Osteoblast (primary cell): ENCODE results near the gene C16orf89. TPM values are rescaled to one million over a fixed set of nuclear protein-coding genes. Genes with fewer than 3 reads are reported as not detected.
A peak's percentile ranks its signal among the peaks of the same experiment; 100 is the strongest.

Source experiments
- DNase-seq: peaks from one replicate; pipeline ENCODE4 v3.0.0; 2011; ENCODE audit warnings: low spot score, mixed read lengths; ENCODE audit not compliant: insufficient read length; ENCODE audit errors: missing footprints
- H2AFZ ChIP-seq: 2 replicates; pipeline ENCODE4 v1.6.0; 2011; ENCODE audit warnings: mild to moderate bottlenecking, low read length
- H3K27ac ChIP-seq: 2 replicates; pipeline ENCODE4 v1.5.1; 2011; ENCODE audit warnings: mild to moderate bottlenecking, low read depth, low read length, moderate library complexity
- H3K27me3 ChIP-seq: 2 replicates; pipeline ENCODE4 v1.6.0; 2012; ENCODE audit warnings: mild to moderate bottlenecking, control low read depth, inconsistent platforms, low read length, moderate library complexity; ENCODE audit not compliant: insufficient read depth
- H3K36me3 ChIP-seq: 2 replicates; pipeline ENCODE4 v1.5.1; 2011; ENCODE audit warnings: mild to moderate bottlenecking, low read length, control low read depth, moderate library complexity; ENCODE audit not compliant: insufficient read depth
- H3K4me1 ChIP-seq: 2 replicates; pipeline ENCODE4 v1.5.1; 2011; ENCODE audit warnings: mild to moderate bottlenecking, low read length, control low read depth, moderate library complexity; ENCODE audit not compliant: insufficient read depth
- H3K4me2 ChIP-seq: 2 replicates; pipeline ENCODE4 v1.6.0; 2011; ENCODE audit warnings: mild to moderate bottlenecking, low read length; ENCODE audit not compliant: insufficient read depth
- H3K4me3 ChIP-seq: fragments of 200-600 bp; sonication (generic); 3 replicates; pipeline ENCODE4 v1.5.1; 2012; ENCODE audit warnings: mild to moderate bottlenecking, low read length, inconsistent platforms; ENCODE audit not compliant: insufficient read depth
- H3K79me2 ChIP-seq: 2 replicates; pipeline ENCODE4 v1.6.0; 2012; ENCODE audit warnings: mild to moderate bottlenecking, low read length, control low read depth, inconsistent platforms; ENCODE audit not compliant: insufficient read depth
- H3K9me3 ChIP-seq: 2 replicates; pipeline ENCODE4 v1.5.1; 2011; ENCODE audit warnings: low read depth, low read length, control low read depth
- H4K20me1 ChIP-seq: 2 replicates; pipeline ENCODE4 v1.6.0; 2012; ENCODE audit warnings: mild to moderate bottlenecking, low read length, control low read depth; ENCODE audit not compliant: insufficient read depth
- total RNA-seq: library from RNA; depleted of rRNA; stranded (reverse); fragments of >200 nt; gene quantifications from 2 replicates; pipeline ENCODE4 v1.2.3, GENCODE V29; 2012
- TF ChIP-seq, protein P1 (sequence below): IDR thresholded peaks from 2 replicates; pipeline ENCODE4 v1.5.1; 2011; ENCODE audit warnings: mild to moderate bottlenecking, low read depth, low read length, moderate library complexity; ENCODE audit errors: extremely low read depth

The C16orf89 gene
- total RNA-seq, 1 donor, result not detected

DNA sequence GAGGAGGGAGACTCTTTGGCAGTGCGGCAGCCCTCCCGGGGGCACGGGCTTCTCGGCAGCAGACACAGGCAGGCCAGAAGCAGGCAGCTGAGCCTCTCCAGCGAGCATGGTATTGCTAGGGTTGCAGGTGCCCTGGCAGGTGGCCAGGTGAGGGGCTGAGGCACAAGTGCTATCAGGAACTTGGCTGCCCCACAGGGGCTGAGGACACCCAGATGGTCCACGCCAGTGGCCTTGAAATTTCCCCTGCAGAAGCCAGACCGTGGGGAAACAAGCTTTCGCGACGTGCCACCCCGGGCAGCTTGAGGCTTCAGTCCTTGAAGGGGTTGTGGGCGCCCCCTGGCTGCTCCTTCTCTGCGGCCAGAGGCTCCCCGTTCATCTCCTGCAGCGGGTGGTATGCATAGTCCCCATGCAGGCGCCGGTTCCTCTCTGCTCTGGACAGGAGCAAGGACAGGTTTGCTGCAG lies 40.6 kb downstream of the C16orf89 start:
- no peaks in the 10 kb centered on the region for H3K79me2 ChIP-seq
- H3K4me3 ChIP-seq, result no peak overlapping the region
- H3K4me1 ChIP-seq, result no peaks in the 10 kb centered on the region
- DNase-seq, result peak; percentile 51
- no peaks in the 10 kb centered on the region for H4K20me1 ChIP-seq
- TF ChIP-seq, protein P1, sequence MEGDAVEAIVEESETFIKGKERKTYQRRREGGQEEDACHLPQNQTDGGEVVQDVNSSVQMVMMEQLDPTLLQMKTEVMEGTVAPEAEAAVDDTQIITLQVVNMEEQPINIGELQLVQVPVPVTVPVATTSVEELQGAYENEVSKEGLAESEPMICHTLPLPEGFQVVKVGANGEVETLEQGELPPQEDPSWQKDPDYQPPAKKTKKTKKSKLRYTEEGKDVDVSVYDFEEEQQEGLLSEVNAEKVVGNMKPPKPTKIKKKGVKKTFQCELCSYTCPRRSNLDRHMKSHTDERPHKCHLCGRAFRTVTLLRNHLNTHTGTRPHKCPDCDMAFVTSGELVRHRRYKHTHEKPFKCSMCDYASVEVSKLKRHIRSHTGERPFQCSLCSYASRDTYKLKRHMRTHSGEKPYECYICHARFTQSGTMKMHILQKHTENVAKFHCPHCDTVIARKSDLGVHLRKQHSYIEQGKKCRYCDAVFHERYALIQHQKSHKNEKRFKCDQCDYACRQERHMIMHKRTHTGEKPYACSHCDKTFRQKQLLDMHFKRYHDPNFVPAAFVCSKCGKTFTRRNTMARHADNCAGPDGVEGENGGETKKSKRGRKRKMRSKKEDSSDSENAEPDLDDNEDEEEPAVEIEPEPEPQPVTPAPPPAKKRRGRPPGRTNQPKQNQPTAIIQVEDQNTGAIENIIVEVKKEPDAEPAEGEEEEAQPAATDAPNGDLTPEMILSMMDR, result peak; percentile 10
- H2AFZ ChIP-seq, result no peak overlapping the region
- no peak overlapping the region for H3K27ac ChIP-seq
- H3K27me3 ChIP-seq, result no peaks in the 10 kb centered on the region
- H3K36me3 ChIP-seq, result no peaks in the 10 kb centered on the region
- no peaks in the 10 kb centered on the region for H3K9me3 ChIP-seq
- no peak overlapping the region for H3K4me2 ChIP-seq

- H3K79me2 ChIP-seq, result no peaks in the 10 kb centered on the region
- no peaks in the 10 kb centered on the region for H3K27me3 ChIP-seq
- TF ChIP-seq, protein P1, result no peak
- H3K4me3 ChIP-seq, result no peak overlapping the region
- no peaks in the 10 kb centered on the region for H3K9me3 ChIP-seq
- no peaks in the 10 kb centered on the region for H4K20me1 ChIP-seq
- H2AFZ ChIP-seq, result no peak overlapping the region
- no peaks in the 10 kb centered on the region for H3K4me1 ChIP-seq
- H3K36me3 ChIP-seq, result no peaks in the 10 kb centered on the region
- peak; percentile 90 for DNase-seq
- no peak overlapping the region for H3K4me2 ChIP-seq
- no peak overlapping the region for H3K27ac ChIP-seq
Observed at GRCh38 chr16:5024632-5025031, 41.1 kb downstream of the C16orf89 start.

DNA sequence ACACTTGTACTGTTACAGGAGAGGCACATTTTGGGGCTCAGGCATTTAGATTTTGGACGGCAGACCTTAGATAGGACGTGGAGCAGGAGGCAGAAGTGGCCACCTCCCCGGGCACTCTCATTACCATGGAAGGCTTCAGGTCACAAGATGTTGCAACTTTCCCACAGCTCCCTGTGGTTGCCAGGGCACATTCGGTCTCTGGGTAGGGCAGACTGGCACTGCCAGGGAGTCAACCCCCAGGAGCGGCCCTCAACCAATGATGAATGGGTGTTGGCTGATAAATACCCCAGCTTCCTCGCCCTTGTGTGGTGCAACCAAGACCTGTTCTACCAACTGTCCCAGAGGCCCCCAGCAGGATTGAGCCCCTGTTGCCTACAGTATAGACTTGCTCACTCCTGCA lies 43.2 kb downstream of the C16orf89 start:
- DNase-seq, result no peak
- H3K4me1 ChIP-seq, result no peaks in the 10 kb centered on the region
- H3K79me2 ChIP-seq, result no peaks in the 10 kb centered on the region
- no peak overlapping the region for H3K4me3 ChIP-seq
- no peaks in the 10 kb centered on the region for H3K9me3 ChIP-seq
- no peaks in the 10 kb centered on the region for H3K36me3 ChIP-seq
- peaks cover 4% of the 10 kb centered on the region for H3K27me3 ChIP-seq
- no peak overlapping the region for H3K27ac ChIP-seq
- no peak overlapping the region for H2AFZ ChIP-seq
- no peak overlapping the region for H3K4me2 ChIP-seq
- H4K20me1 ChIP-seq, result no peaks in the 10 kb centered on the region
- TF ChIP-seq, protein P1, result no peak

- peak; percentile 27 for DNase-seq
- Histone ChIP-seq H3K4me1 (no peaks in the 10 kb centered on the region), H3K27me3 (peaks cover 4% of the 10 kb centered on the region), H4K20me1 (no peaks in the 10 kb centered on the region), H2AFZ (no peak overlapping the region), H3K9me3 (no peaks in the 10 kb centered on the region), H3K79me2 (no peaks in the 10 kb centered on the region), H3K27ac (no peak overlapping the region), H3K4me2 (no peak overlapping the region), H3K4me3 (no peak overlapping the region), H3K36me3 (no peaks in the 10 kb centered on the region)
- TF ChIP-seq, protein P1, result no peak
Observed at GRCh38 chr16:5020551-5020950, 45.2 kb downstream of the C16orf89 start.
